Amniotic epithelial cell (primary cell): ENCODE results near the gene S100A14.
"Not testable (repeated sequence)": the region's sequence is repeated elsewhere in the genome, so short reads cannot be mapped to it uniquely, and the experiment has no call there.

Experiments
- DNase-seq: peaks from one replicate; pipeline ENCODE4 v3.0.0-alpha.2; 2010; ENCODE audit warnings: low read depth

S100A14 gene

GRCh38 chr1:153614906-153615305, 1.2 kb downstream of the S100A14 start:
- DNase-seq: no peak

- no peak for DNase-seq
Measured at GRCh38 chr1:153614189-153614900, 1.8 kb downstream of the S100A14 start.

GRCh38 chr1:153613406-153613805, 2.7 kb downstream of the S100A14 start:
- DNase-seq: no peak

- peak; percentile 65 for DNase-seq
Measured at GRCh38 chr1:153612755-153613331, 3.3 kb downstream of the S100A14 start, which contains the start of gene S100A16. Gene S100A16 (minus strand): TSS chr1:153613137. CDS start chr1:153608151, 4,986 bp downstream.

- no peak for DNase-seq
Measured at GRCh38 chr1:153612111-153612754, 3.9 kb downstream of the S100A14 start.

- no peak for DNase-seq
Measured at GRCh38 chr1:153611356-153611755, 4.8 kb downstream of the S100A14 start.

GRCh38 chr1:153610811-153611301, 5.3 kb downstream of the S100A14 start:
- DNase-seq: peak; percentile 37

- no peak for DNase-seq
Measured at GRCh38 chr1:153610334-153610733, 5.8 kb downstream of the S100A14 start.

- no peak for DNase-seq
Measured at GRCh38 chr1:153609585-153609907, 6.6 kb downstream of the S100A14 start.

GRCh38 chr1:153608742-153609584, 7.2 kb downstream of the S100A14 start:
- DNase-seq: peak; percentile 89

GRCh38 chr1:153608089-153608682, 7.9 kb downstream of the S100A14 start:
- no peak for DNase-seq

GRCh38 chr1:153607381-153607780, 8.7 kb downstream of the S100A14 start:
- no peak for DNase-seq

- DNase-seq: no peak
Measured at GRCh38 chr1:153606194-153606593, 9.9 kb downstream of the S100A14 start.

- no peak for DNase-seq
Measured at GRCh38 chr1:153602749-153603148, 13.4 kb downstream of the S100A14 start.

GRCh38 chr1:153599847-153600246, 16.3 kb downstream of the S100A14 start:
- peak; percentile 58 for DNase-seq

- DNase-seq: no peak
Measured at GRCh38 chr1:153598309-153599172, 17.6 kb downstream of the S100A14 start.

- peak; percentile 79 for DNase-seq
Measured at GRCh38 chr1:153597206-153597605, 18.9 kb downstream of the S100A14 start.

- DNase-seq: no peak
Measured at GRCh38 chr1:153592748-153593147, 23.4 kb downstream of the S100A14 start.

- DNase-seq: no peak
Measured at GRCh38 chr1:153588482-153588881, 27.6 kb downstream of the S100A14 start.

GRCh38 chr1:153588033-153588432, 28.1 kb downstream of the S100A14 start:
- not testable (repeated sequence) for DNase-seq

- no peak for DNase-seq
Measured at GRCh38 chr1:153587314-153587713, 28.8 kb downstream of the S100A14 start.
